ENCODE measurements around the gene BLVRB.

- TF ChIP-seq JUN (IDR thresholded peaks at IDR 0.05; ENCODE audit: borderline replicate concordance, insufficient read depth, insufficient read length, low read depth) (no peak), GATA2 (IDR thresholded peaks at IDR 0.05; ENCODE audit: insufficient read depth, insufficient read length, low read depth, low read length) (no peak), CTCF (IDR thresholded peaks at IDR 0.05; ENCODE audit: extremely low read depth in 1 of 2, insufficient read depth in 1 of 2, low read depth in 1 of 2, low read length in 2 of 2) (no peak), EZH2 (IDR thresholded peaks at IDR 0.05; ENCODE audit: borderline replicate concordance, low read depth, low read length, severe bottlenecking) (peak; percentile 23), POLR2A (IDR thresholded peaks at IDR 0.05; ENCODE audit: low read depth, low read length) (no peak), MAX (IDR thresholded peaks at IDR 0.05; ENCODE audit: insufficient read depth, insufficient read length) (no peak), POLR2AphosphoS5 (IDR thresholded peaks at IDR 0.05; ENCODE audit: insufficient read depth, low read depth, low read length) (no peak), FOS (IDR thresholded peaks at IDR 0.05; ENCODE audit: borderline replicate concordance, insufficient read depth, low read length) (no peak), MYC (IDR thresholded peaks at IDR 0.05; ENCODE audit: low read depth, low read length) (no peak)
These were observed 47.2 kb upstream of the BLVRB start for GRCh38 chr19:40512473-40513344.
